GM21717 (cell line): ENCODE data around the gene RAD23A.
A peak's percentile ranks its signal among the peaks of the same experiment; 100 is the strongest.
"Not testable (repeated sequence)": the region's sequence is repeated elsewhere in the genome, so short reads cannot be mapped to it uniquely, and the experiment has no call there.

Experiments used
- ATAC-seq: cut with Tn5 transposase; IDR thresholded peaks from one replicate; pipeline ENCODE4 v1.9.1; 2021; ENCODE audit warnings: mild to moderate bottlenecking, moderate library complexity; ENCODE audit not compliant: unreplicated experiment

The RAD23A gene

GRCh38 chr19:12954612-12954962, 8.9 kb downstream of the RAD23A start:
- no peak for ATAC-seq

- ATAC-seq, result not testable (repeated sequence)
Measured at GRCh38 chr19:12955575-12955974, 9.9 kb downstream of the RAD23A start.

DNA sequence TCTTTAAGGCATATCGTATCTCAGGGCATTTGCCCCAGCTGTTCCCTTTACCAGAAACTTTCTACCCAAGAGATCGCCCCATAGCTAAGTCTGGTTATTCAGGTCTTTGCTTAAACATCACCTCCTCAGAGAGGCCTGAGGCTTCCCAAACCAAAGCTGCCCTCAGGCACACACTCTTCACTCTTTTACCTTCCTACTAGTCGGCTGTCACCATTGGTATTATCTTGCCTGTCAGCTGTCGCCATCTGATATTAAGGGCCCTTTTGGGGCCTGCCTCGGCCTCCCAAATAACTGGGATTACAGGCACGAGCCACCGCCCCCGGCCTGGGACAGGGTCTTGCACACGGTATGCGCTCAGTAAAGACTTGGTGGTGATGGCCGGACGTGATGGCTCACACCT, 10.3 kb downstream of the RAD23A start:
- ATAC-seq, result no peak

- no peak for ATAC-seq
Measured at GRCh38 chr19:12956446-12957388, 11.1 kb downstream of the RAD23A start, which contains the start of gene GADD45GIP1. Gene GADD45GIP1, minus strand, starts transcription at chr19:12957223. Its CDS starts 11 bp downstream, at chr19:12957212.

DNA sequence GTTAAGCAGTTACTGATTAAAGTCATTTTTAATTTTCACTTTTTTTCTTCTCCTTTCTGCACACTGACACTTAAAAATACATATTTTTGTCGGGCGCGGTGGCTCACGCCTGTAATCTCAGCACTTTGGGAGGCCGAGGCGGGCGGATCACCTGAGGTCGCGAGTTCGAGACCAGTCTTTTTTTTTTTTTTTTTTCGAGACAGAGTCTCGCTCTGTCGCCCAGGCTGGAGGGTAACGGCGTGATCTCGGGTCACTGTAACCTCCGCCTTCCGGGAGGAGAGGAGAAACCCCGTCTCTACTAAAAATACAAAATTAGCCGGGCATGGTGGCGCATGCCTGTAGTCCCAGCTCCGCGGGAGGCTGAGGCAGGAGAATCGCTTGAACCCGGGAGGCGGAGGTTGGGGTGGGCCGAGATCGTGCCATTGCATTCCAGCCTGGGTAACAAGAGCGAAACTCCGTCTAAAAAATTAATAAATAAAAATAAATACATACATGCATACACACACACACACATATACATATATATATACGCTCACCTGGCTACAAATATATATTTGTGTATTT, 11.8 kb downstream of the RAD23A start:
- not testable (repeated sequence) for ATAC-seq

DNA sequence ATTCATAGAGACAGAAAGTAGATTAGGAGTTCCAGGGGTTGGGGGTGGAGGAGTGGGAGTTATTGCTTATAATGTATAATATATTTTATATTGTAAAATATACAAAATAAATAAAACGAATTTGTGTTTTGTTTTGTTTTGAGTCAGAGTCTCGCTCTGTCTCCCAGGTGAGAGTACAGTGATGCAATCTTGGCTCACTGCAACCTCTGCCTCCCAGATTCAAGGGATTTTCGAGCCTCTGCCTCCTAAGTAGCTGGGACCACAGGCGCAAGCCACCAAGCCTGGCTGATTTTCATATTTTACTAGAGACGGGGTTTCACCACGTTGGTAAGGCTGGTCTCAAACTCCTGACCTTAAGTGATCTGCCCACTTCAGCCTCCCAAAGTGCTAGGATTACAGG, 13.8 kb downstream of the RAD23A start:
- no peak for ATAC-seq

DNA sequence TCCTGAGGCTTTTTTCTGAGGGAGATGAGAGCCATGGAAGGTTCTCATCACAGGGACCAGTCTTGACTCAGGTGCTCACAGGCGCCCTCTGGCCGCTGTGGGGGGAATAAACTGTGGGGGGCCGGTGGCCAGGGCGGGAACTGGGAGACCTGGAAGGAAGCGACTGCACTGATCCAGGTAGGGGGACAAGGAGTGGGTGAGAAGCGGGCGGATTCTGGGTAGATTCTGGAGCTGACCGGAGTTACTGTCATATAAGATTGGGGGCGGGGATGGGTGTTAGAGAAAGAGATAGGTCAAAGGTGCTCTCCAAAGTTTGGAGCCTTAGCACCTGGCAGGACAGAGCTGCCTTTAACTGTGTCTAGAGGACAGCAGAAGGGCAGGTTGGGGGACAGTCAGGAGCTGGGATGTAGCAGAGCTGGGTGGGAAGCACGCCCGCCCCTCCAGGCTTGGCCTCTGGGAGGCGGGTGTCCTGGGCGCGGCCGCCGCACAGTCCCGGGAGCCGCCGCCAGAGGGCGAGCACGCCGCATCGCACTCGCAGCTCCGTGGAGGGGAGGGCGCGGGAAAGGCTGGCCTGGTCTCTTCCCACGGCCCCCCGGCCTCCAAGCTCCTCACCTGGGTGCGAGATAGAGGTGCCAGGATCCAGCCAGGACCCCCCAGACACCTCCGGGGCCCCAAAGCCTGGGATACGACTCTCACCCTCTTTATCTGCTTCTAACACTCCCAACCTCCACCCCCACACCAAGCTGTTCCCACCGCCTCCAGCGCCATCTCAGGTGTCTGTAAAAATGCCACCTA, 19.6 kb downstream of the RAD23A start:
- peak; percentile 64 for ATAC-seq

DNA sequence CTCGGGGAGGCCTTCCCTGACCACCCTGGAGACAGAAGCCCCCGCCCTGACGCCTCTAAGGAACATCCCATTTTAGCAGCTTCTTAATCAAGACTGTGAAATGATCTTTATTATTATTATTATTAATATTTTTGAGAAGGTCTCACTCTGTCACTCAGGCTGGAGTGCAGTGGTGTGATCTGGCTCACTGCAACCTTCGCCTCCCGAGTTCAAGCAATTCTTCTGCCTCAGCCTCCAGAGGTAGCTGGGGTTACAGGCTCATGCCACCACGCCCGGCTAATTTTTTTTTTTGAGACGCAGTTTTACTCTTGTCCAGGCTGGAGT, 20.1 kb downstream of the RAD23A start:
- no peak for ATAC-seq

DNA sequence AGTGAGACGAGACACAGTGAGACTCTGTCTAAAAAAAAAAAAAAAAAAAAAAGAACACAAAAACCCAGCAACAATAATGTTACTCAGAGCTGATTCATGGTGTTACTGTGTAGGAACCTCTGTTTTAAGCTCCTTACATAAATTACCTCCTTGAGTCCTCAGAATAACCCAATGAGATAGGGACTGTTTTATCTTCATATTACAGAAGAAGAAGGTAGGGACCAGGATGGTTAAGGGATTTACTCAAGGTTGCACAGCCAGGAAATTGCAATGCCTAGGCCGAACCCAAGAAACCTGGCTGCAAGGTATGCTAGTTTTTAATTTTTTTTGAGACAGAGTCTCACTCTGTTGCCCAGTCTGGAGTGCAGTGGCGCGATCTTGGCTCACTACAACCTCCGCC, 22.2 kb downstream of the RAD23A start:
- no peak for ATAC-seq

DNA sequence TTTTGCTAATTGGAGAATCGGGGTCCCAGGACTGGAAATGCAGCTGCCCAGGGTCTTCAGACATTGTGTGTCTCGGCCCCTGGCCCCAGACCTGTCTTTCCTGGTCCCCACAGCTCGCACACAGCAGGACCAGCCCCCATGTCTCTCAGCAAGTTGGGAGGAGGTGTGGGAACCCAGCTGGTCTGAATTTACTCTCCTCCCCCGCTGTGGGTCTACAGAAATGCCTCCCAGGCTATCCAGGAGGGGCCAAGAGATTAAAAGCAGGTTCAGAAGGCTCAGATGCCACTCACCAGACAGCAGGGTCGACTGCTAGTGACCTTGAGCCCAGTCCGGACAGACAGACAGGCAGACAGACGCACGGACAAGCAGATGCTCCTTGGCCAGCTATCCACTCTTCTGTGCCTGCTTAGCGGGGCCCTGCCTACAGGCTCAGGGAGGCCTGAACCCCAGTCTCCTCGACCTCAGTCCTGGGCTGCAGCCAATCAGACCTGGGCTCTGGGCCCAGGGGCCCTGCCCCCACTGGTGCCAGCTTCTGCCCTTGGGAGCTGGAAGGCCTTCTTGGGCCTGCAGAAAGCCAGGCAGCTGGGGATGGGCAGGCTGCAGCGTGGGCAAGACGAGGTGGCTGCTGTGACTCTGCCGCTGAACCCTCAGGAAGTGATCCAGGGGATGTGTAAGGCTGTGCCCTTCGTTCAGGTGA, 23.8 kb downstream of the RAD23A start, which contains the start of gene DAND5:
TSS of gene DAND5 (plus strand) at position 285 of the 697 bp plus-strand sequence. CDS start at position 370, 85 bp downstream.
- no peak for ATAC-seq

DNA sequence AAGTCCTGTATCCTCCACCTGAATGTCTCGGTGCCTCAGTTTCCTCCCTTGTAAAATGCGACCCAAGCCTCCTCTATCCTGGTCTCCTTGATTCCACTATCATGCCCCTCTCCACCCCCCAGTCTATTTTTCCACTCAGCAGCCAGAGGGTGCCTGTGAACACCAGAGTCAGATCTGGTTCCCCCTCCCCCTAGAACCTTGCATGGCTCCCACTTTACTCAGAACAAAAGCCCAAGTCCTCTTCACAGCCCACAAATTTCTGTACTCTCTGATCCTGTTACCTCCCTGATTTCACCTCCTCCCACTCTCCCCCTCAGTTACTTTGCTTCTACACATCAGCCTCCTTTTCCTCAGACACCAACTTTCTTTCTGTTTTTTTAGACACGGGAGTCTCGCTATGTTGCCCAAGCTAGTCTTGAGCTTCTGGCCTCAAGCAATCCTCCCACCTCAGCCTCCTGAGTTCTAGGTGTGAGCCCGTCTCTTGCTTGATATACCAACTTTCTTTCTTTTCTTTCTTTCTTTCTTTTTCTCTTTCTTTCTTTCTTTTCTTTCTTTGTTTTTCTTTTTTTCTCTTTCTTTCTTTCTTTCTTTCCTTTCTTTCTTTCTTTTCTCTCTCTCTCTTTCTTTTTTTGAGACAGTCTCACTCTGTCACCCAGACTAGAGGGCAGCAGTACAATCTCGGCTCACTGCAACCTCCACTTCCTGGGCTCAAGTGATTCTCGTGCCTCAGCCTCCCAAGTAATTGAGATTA, 24.6 kb downstream of the RAD23A start:
- no peak for ATAC-seq

- ATAC-seq, result no peak
Measured at GRCh38 chr19:12973236-12973635, 27.6 kb downstream of the RAD23A start.

GRCh38 chr19:12974301-12975220, 28.9 kb downstream of the RAD23A start:
- no peak for ATAC-seq

DNA sequence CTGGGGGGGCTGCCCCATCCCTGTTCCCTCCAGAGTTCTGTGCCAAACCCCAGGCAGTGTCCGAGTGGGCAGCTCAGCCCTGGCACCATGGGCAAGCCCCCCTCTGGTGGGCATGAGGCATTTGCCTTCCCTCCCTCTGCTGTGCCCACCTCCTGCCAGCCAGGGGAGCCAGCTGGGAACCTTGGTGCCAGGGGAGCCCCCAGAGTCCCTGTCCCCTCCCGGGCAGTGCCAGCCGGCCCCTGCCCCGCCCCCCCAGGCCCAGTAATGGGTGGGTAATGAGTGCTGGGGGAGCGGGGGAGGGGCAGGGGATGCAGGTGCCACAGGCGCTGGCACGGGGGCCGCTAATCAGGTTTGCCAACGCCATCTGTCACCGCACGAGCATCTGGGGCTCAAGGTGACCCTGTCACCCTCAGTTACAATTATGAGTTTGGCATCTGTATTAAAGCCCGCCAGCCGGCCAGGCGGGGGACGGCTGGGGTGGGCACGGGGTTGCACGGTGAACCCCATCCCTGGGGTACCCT, 29.6 kb downstream of the RAD23A start:
- ATAC-seq, result no peak

DNA sequence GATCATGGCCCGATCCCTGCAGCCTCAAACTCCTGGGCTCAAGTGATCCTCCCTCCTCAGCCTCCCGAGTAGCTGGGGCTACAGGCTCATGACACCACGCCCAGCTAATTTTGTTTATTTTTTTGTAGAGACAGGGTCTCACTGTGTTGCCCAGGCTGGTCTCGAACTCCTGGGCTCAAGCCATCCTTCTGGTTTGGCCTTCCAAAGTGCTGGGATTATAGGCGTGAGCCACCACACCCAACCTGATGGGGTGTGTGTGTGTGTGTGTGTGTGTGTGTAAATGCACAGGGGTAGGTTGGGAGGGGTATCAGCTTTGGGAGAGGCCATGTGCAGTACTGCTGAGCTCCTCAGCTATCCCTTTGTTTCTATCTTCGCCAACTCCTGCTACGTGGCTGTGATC, 30.4 kb downstream of the RAD23A start:
- not testable (repeated sequence) for ATAC-seq

GRCh38 chr19:12979974-12980373, 34.3 kb downstream of the RAD23A start:
- ATAC-seq, result no peak

- ATAC-seq, result no peak
Measured at GRCh38 chr19:12982648-12983047, 37.0 kb downstream of the RAD23A start.

DNA sequence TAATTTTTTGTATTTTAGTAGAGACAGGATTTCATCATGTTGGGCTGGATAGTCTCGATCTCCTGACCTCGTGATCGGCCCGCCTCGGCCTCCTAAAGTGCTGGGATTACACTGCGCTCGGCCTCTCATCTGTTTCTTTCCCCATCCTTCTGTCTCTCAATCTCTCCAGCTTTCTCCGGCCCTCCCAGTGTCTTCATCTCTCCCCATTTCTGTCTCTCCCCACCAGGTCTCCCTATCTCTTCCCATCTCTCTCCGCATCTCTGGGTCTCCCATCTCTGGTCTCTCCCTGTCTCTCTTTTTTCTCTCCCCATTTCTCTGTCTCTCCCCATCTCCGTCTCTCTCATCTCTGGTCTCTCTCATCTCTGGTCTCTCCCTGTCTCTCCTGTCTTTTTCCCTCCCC, 37.4 kb downstream of the RAD23A start:
- no peak for ATAC-seq
